HUES48 (cell line): ENCODE data around the gene TBC1D22A.

Source experiments
- H3K27ac ChIP-seq: one replicate; pipeline ENCODE4 v1.7.0; 2013; ENCODE audit warnings: low read depth, low read length, inconsistent platforms
- H3K27me3 ChIP-seq: 2 replicates; pipeline ENCODE4 v1.6.1; 2013; ENCODE audit warnings: mild to moderate bottlenecking, low read length; ENCODE audit not compliant: control insufficient read depth, insufficient read depth
- H3K36me3 ChIP-seq: 2 replicates; pipeline ENCODE4 v1.6.1; 2013; ENCODE audit warnings: low read length; ENCODE audit not compliant: control insufficient read depth, insufficient read depth
- H3K4me1 ChIP-seq: 2 replicates; pipeline ENCODE4 v1.6.1; 2013; ENCODE audit warnings: mild to moderate bottlenecking, low read length; ENCODE audit not compliant: control insufficient read depth, insufficient read depth
- H3K4me3 ChIP-seq: 2 replicates; pipeline ENCODE4 v1.5.1; 2013; ENCODE audit warnings: mild to moderate bottlenecking, low read depth, low read length
- H3K9ac ChIP-seq: 2 replicates; pipeline ENCODE4 v1.6.1; 2013; ENCODE audit warnings: mild to moderate bottlenecking, low read depth, low read length, moderate library complexity
- H3K9me3 ChIP-seq: 2 replicates; pipeline ENCODE4 v1.6.1; 2013; ENCODE audit warnings: low read length; ENCODE audit not compliant: control insufficient read depth, insufficient read depth

Gene TBC1D22A

GRCh38 chr22:46994983-46995382 lies 232.5 kb downstream of the TBC1D22A start:
- Histone ChIP-seq H3K36me3 (no peaks in the 10 kb centered on the region), H3K4me3 (no peak overlapping the region), H3K9me3 (no peaks in the 10 kb centered on the region), H3K9ac (no peak overlapping the region), H3K27ac (no peak overlapping the region), H3K27me3 (no peaks in the 10 kb centered on the region), H3K4me1 (peaks cover 3% of the 10 kb centered on the region; the same call in 1 of the 2 replicates)

GRCh38 chr22:46995501-46996360 lies 233.3 kb downstream of the TBC1D22A start:
- peaks cover 3% of the 10 kb centered on the region; the same call in 1 of the 2 replicates for H3K4me1 ChIP-seq
- H3K36me3 ChIP-seq, result no peaks in the 10 kb centered on the region
- H3K9me3 ChIP-seq, result no peaks in the 10 kb centered on the region
- H3K9ac ChIP-seq, result no peak overlapping the region
- H3K27me3 ChIP-seq, result no peaks in the 10 kb centered on the region
- H3K4me3 ChIP-seq, result no peak overlapping the region
- H3K27ac ChIP-seq, result no peak overlapping the region

- no peak overlapping the region for H3K27ac ChIP-seq
Observed at GRCh38 chr22:46996595-46997310, 234.3 kb downstream of the TBC1D22A start.

GRCh38 chr22:46997311-46997970 lies 235.0 kb downstream of the TBC1D22A start:
- Histone ChIP-seq H3K9ac (no peak overlapping the region), H3K27me3 (no peaks in the 10 kb centered on the region), H3K4me1 (peaks cover 3% of the 10 kb centered on the region; the same call in 1 of the 2 replicates), H3K27ac (no peak overlapping the region), H3K4me3 (no peak overlapping the region), H3K9me3 (no peaks in the 10 kb centered on the region), H3K36me3 (no peaks in the 10 kb centered on the region)

More at GRCh38 chr22:46996595-46997310, 234.3 kb downstream of the TBC1D22A start:
- H3K27me3 ChIP-seq, result no peaks in the 10 kb centered on the region
- H3K36me3 ChIP-seq, result no peaks in the 10 kb centered on the region
- H3K9ac ChIP-seq, result no peak overlapping the region
- peaks cover 3% of the 10 kb centered on the region; the same call in 1 of the 2 replicates for H3K4me1 ChIP-seq
- H3K4me3 ChIP-seq, result no peak overlapping the region
- no peaks in the 10 kb centered on the region for H3K9me3 ChIP-seq

DNA sequence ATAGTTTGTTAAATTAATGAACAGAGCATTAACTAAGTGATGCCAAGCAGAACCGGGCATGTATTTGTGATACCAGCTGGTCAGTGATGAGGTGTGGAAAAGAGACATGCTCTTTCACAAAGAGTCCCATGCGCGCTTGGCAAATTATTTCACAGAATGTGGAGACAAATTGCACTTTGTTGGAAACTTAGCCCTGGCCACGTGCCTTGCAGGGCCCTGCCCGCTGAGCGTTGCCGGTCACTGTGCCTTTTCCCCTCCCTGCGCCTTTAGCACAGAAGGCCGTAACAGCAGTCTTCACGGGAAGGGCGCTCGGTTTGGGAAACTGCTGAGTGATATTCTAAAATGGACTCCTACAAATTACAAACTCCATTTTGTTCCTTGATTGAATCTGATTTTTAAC lies 235.9 kb downstream of the TBC1D22A start:
- H3K4me3 ChIP-seq, result no peak overlapping the region
- H3K9ac ChIP-seq, result no peak overlapping the region
- H3K36me3 ChIP-seq, result no peaks in the 10 kb centered on the region
- H3K4me1 ChIP-seq, result peaks cover 3% of the 10 kb centered on the region; the same call in 1 of the 2 replicates
- no peaks in the 10 kb centered on the region for H3K27me3 ChIP-seq
- H3K9me3 ChIP-seq, result no peaks in the 10 kb centered on the region
- no peak overlapping the region for H3K27ac ChIP-seq

DNA sequence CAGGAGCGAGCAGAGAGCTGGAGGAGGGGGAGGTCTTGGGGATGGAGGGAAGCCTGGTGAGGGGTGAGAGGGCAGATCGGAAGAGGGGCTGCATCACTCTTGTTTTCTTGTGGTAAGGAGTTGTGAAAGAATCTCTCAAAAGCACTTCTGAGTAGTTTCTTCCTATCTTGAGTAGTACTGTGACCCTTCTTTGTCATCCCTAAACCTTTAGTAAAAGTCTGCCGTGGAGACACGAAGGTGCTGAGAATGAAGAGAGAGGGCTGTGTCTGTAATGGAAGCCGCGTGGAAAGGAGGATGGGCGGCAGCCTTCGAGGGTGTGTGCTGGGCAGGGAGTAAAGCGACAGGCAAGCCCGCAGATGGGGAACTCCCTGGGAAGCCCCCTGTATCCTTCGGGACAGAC lies 237.8 kb downstream of the TBC1D22A start:
- Histone ChIP-seq H3K36me3 (no peaks in the 10 kb centered on the region), H3K9ac (no peak overlapping the region), H3K4me1 (no peaks in the 10 kb centered on the region)

DNA sequence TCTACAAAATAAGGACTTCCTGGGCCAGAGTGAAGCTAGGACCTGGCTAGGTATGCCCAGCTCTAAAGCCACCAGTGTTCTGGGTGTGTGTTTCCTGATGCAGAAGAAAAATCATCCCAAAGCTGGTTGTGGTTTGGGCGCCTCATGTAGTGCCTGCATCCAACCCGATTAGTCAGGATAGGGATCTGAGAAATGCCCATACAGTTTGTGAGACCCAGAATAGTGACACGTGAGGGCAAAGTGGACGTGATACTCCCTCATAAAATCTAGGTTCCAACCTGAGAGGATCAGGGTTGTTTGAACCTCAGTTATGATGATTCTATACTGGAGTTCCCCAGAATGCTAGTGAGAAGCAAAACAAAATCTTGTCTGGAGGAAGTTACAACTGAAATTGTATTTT lies 238.4 kb downstream of the TBC1D22A start:
- H3K36me3 ChIP-seq, result no peaks in the 10 kb centered on the region
- no peak overlapping the region for H3K27ac ChIP-seq
- no peak overlapping the region for H3K9ac ChIP-seq
- no peaks in the 10 kb centered on the region for H3K27me3 ChIP-seq
- no peak overlapping the region for H3K4me3 ChIP-seq
- H3K9me3 ChIP-seq, result no peaks in the 10 kb centered on the region
- no peaks in the 10 kb centered on the region for H3K4me1 ChIP-seq

More for the DNA sequence above, 237.8 kb downstream of the TBC1D22A start:
- Histone ChIP-seq H3K27me3 (no peaks in the 10 kb centered on the region), H3K4me3 (no peak overlapping the region), H3K9me3 (no peaks in the 10 kb centered on the region), H3K27ac (no peak overlapping the region)

GRCh38 chr22:47001288-47001687 lies 238.8 kb downstream of the TBC1D22A start:
- Histone ChIP-seq H3K36me3 (no peaks in the 10 kb centered on the region), H3K27ac (no peak overlapping the region), H3K9me3 (no peaks in the 10 kb centered on the region), H3K4me1 (no peaks in the 10 kb centered on the region), H3K4me3 (no peak overlapping the region), H3K9ac (no peak overlapping the region), H3K27me3 (no peaks in the 10 kb centered on the region)

GRCh38 chr22:47002692-47003091 lies 240.2 kb downstream of the TBC1D22A start:
- Histone ChIP-seq H3K9me3 (no peaks in the 10 kb centered on the region), H3K4me3 (no peak overlapping the region), H3K36me3 (no peaks in the 10 kb centered on the region), H3K27ac (no peak overlapping the region), H3K27me3 (no peaks in the 10 kb centered on the region), H3K4me1 (no peaks in the 10 kb centered on the region), H3K9ac (no peak overlapping the region)

DNA sequence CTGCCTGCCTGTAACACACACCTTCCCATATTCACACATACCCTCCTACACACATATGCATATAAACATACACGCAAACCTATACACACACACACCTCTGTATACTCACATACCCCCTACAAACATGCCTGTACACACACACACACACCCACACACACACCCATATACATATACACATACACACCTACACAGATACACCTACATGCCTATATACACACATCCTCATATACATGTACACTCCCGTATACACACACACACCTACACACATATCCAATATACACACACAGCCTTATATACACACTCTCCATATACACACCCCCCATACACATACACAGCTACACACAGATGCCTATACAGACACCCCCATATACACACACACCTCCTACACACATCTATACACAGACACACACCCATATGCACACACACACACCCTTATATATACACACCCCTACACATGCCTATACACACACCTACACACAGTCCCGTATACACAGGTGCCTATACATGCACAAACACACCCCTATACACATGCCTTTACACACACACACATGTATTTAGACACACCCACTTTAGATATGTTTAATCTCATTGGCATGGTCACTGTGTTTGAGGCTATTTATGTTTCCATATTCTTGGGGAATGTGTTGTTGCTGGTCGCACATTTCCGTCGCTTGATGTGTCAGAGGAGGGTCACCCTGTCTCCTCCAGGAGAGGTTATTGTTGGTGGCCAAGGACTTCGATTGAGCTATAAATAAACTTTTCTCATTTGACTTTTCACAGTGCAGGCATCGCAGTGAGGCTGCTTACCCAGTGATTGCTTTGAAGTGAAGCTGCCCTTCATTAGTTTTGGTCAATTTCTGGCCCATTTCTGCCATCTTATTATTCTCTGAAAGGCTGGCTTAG lies 243.3 kb downstream of the TBC1D22A start:
- Histone ChIP-seq H3K4me1 (no peaks in the 10 kb centered on the region), H3K36me3 (peaks cover 8% of the 10 kb centered on the region), H3K4me3 (no peak overlapping the region), H3K9me3 (no peaks in the 10 kb centered on the region), H3K27ac (no peak overlapping the region), H3K9ac (no peak overlapping the region), H3K27me3 (no peaks in the 10 kb centered on the region)
